ENCODE results near the gene SMIM24. TPM values are rescaled to one million over a fixed set of nuclear protein-coding genes. Genes with fewer than 3 reads are reported as not detected.

Gene SMIM24
- total RNA-seq, 1 experiment from 2014 or later, result not detected

DNA sequence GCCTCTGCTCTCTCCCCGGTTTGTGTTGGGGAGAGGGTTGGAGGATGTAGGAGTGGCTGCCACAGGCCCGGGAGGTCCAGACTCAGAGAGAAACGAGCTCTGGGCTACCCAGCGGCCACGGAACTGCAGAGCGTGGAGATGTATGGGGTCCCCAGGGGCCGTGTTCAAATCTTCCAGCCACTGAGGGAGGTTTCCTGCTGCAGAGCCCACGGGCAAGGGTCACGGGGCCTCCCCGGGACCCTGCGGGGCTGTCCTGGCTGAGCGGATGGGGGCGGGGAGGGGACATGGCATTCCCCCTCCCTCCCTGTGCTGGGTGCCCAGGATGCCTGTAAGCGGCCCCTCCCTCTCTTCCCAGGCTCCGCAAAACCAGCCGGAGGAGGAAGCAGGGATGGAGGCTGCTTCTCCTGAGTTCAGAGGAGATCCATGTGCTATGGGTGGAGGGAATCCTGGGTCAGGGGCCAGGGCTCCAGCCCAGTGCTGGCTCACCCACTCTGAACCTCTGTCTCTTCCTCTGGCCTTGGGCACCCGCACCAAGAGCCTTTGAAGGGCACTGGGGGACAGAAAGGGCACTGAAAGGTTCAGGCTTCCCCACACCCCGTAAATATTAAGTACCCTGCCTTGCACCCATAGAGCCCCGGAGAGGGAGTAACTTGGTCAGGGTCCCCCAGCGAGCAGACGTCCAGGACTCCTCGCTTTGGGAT is 22.6 kb downstream of the SMIM24 start:
- H3K36me3 Mint-ChIP-seq (ENCODE audit: insufficient read depth, unreplicated experiment), result peaks cover 82% of the 10 kb centered on the region
- intact Hi-C loops (cut with micrococcal nuclease), result no loop called here
- H3K9me3 Mint-ChIP-seq (ENCODE audit: unreplicated experiment), result no peaks in the 10 kb centered on the region
- BruUV-seq (replicated peaks), result no TSS peak
- H3K4me1 Mint-ChIP-seq (ENCODE audit: insufficient read depth, unreplicated experiment), result no peaks in the 10 kb centered on the region
- DNase-seq (ENCODE audit: unreplicated experiment), result no peak
- no peaks in the 10 kb centered on the region for H3K27me3 Mint-ChIP-seq (ENCODE audit: insufficient read depth, unreplicated experiment)
- H3K4me3 Mint-ChIP-seq (ENCODE audit: unreplicated experiment), result no peak overlapping the region
- TF ChIP-seq, protein P1, sequence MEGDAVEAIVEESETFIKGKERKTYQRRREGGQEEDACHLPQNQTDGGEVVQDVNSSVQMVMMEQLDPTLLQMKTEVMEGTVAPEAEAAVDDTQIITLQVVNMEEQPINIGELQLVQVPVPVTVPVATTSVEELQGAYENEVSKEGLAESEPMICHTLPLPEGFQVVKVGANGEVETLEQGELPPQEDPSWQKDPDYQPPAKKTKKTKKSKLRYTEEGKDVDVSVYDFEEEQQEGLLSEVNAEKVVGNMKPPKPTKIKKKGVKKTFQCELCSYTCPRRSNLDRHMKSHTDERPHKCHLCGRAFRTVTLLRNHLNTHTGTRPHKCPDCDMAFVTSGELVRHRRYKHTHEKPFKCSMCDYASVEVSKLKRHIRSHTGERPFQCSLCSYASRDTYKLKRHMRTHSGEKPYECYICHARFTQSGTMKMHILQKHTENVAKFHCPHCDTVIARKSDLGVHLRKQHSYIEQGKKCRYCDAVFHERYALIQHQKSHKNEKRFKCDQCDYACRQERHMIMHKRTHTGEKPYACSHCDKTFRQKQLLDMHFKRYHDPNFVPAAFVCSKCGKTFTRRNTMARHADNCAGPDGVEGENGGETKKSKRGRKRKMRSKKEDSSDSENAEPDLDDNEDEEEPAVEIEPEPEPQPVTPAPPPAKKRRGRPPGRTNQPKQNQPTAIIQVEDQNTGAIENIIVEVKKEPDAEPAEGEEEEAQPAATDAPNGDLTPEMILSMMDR (IDR thresholded peaks at IDR 0.05; ENCODE audit: unreplicated experiment), result no peak
- no peak overlapping the region for H3K27ac Mint-ChIP-seq (ENCODE audit: low read depth, unreplicated experiment)
- ChIA-PET CTCF (no interaction called here), POLR2A (interaction anchor here (1.0 to 1.3 kb wide), 2 partner anchors 12 kb away, joined by 3 to 5 read pairs; no protein-coding TSS in a partner anchor)

DNA sequence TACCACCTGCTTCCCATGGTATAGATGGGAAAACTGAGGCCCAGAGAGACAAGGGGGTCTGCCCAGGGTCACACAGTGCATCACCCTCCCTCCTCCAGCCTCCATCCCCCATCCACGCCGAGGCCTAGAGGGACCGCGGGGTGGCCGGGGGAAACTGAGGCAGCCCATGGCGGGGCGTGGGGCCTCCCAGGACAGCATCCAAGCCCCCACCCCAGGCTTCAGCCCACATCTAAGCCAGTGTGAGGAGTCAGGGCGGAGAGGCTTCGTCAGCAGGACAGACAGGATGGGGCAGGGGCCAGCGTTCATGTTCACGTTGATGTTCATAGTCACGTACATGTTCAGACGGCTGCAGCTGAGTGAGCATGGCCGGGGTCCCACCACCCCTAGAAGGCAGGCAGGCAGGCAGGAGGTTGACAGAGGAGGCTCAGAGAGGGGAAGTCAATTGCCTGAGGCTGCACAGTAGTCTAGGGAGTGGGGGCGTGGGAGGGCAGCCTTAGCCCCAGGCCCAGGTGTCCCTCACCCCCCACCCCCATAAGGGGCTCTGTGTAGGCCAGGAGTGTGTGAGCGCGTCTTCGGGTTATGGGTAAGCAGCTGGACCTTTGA is 23.3 kb downstream of the SMIM24 start:
- TF ChIP-seq, protein P1 (IDR thresholded peaks at IDR 0.05; ENCODE audit: unreplicated experiment), result no peak
- Mint-ChIP-seq H3K36me3 (ENCODE audit: insufficient read depth, unreplicated experiment) (peaks cover 82% of the 10 kb centered on the region), H3K27me3 (ENCODE audit: insufficient read depth, unreplicated experiment) (no peaks in the 10 kb centered on the region), H3K9me3 (ENCODE audit: unreplicated experiment) (no peaks in the 10 kb centered on the region), H3K27ac (ENCODE audit: low read depth, unreplicated experiment) (no peak overlapping the region), H3K4me3 (ENCODE audit: unreplicated experiment) (no peak overlapping the region), H3K4me1 (ENCODE audit: insufficient read depth, unreplicated experiment) (no peaks in the 10 kb centered on the region)
- no TSS peak for BruUV-seq (replicated peaks)
- CTCF ChIA-PET, result no interaction called here
- POLR2A ChIA-PET, result interaction anchor here (1.0 to 1.3 kb wide), 2 partner anchors 11 to 13 kb away, joined by 3 to 5 read pairs; no protein-coding TSS in a partner anchor
- intact Hi-C loops (cut with micrococcal nuclease), result no loop called here
- DNase-seq (ENCODE audit: unreplicated experiment), result no peak

DNA sequence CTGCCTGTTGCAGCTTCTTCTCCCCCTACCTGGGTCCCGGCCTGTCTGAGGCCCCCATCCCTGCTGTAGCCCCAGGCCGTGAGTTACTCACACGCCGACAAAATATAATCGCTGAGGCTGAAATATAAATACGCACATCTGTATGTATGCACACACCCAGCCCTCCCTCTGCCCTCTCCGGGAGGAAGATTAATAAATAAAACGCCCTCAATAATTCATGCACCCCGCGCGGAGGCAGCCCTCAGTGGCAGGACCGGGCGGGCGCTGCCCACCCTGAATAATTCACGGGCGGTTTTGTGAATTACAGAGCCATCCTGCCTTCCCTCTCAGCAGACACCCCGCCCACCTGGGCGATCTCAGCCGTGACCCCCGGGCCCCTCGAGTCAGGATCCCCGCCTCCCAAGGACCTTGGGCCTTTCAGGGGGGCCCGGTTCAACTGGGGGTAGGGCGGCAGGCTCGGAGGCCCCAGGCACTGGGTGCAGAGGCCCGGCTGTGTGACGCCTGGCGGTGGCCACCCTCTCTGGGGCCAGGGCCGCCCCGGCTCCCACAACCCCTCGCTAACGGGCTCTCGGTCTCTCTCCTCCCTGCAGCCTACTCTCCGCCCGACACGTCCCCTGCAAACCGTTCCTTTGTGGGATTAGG is 24.2 kb downstream of the SMIM24 start:
- ChIA-PET CTCF (interaction anchor here (0.6 kb wide), 1 partner anchor 215 kb away, joined by 3 read pairs; no protein-coding TSS in a partner anchor), POLR2A (no interaction called here)
- Mint-ChIP-seq H3K36me3 (ENCODE audit: insufficient read depth, unreplicated experiment) (peaks cover 86% of the 10 kb centered on the region), H3K4me1 (ENCODE audit: insufficient read depth, unreplicated experiment) (peaks cover 3% of the 10 kb centered on the region), H3K9me3 (ENCODE audit: unreplicated experiment) (no peaks in the 10 kb centered on the region), H3K27ac (ENCODE audit: low read depth, unreplicated experiment) (no peak overlapping the region), H3K27me3 (ENCODE audit: insufficient read depth, unreplicated experiment) (no peaks in the 10 kb centered on the region), H3K4me3 (ENCODE audit: unreplicated experiment) (no peak overlapping the region)
- DNase-seq (ENCODE audit: unreplicated experiment), result no peak
- TF ChIP-seq, protein P1 (IDR thresholded peaks at IDR 0.05; ENCODE audit: unreplicated experiment), result no peak
- BruUV-seq (replicated peaks), result no TSS peak
- intact Hi-C loops (cut with micrococcal nuclease), result no loop called here

DNA sequence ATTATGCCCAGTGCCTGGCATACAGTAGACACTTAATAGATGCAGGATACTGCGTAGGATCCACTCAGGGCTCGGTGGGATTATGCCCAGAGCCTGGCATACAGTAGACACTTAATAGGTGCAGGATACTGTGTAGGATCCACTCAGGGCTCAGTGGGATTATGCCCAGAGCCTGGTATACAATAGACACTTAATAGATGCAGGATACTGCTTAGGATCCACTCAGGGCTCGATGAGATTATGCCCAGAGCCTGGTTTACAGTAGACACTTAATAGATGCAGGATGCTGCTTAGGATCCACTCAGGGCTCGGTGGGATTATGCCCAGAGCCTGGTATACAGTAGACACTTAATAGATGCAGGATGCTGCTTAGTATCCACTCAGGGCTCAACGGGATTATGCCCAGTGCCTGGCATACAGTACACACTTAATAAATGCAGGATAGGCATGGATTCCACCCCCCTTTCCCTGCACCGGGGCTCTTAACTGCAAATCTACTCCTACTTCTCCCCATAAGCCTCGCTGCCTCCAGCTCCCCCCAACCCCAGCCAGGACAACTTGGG is 24.9 kb downstream of the SMIM24 start:
- intact Hi-C loops (cut with micrococcal nuclease), result no loop called here
- no peak for DNase-seq (ENCODE audit: unreplicated experiment)
- Mint-ChIP-seq H3K27ac (ENCODE audit: low read depth, unreplicated experiment) (no peak overlapping the region), H3K9me3 (ENCODE audit: unreplicated experiment) (no peaks in the 10 kb centered on the region), H3K4me3 (ENCODE audit: unreplicated experiment) (no peak overlapping the region), H3K36me3 (ENCODE audit: insufficient read depth, unreplicated experiment) (peaks cover 86% of the 10 kb centered on the region), H3K27me3 (ENCODE audit: insufficient read depth, unreplicated experiment) (no peaks in the 10 kb centered on the region), H3K4me1 (ENCODE audit: insufficient read depth, unreplicated experiment) (peaks cover 7% of the 10 kb centered on the region)
- ChIA-PET CTCF (interaction anchor here (0.6 kb wide), 1 partner anchor 215 kb away, joined by 3 read pairs; no protein-coding TSS in a partner anchor), POLR2A (no interaction called here)
- no TSS peak for BruUV-seq (replicated peaks)
- TF ChIP-seq, protein P1 (IDR thresholded peaks at IDR 0.05; ENCODE audit: unreplicated experiment), result no peak
